HepG2 (cell line): ENCODE results near the gene DDAH2. TPM values are rescaled to one million over a fixed set of nuclear protein-coding genes. Genes with fewer than 3 reads are reported as not detected.
A peak's percentile ranks its signal among the peaks of the same experiment; 100 is the strongest.

Source experiments
- AHDC1 ChIP-seq: sonication (generic); formaldehyde crosslinking; IDR thresholded peaks from 2 replicates; pipeline ENCODE4 v1.5.1; 2020; ENCODE audit warnings: mild to moderate bottlenecking, missing genetic modification reagents, borderline replicate concordance
- AKNA ChIP-seq: sonication (generic); formaldehyde crosslinking; IDR thresholded peaks from 2 replicates; pipeline ENCODE4 v1.4.0; 2020; ENCODE audit warnings: missing genetic modification reagents, borderline replicate concordance
- GATAD1 ChIP-seq: IDR thresholded peaks from 2 replicates; pipeline ENCODE4 v1.6.1; 2016; ENCODE audit warnings: missing genetic modification reagents, missing compliant biosample characterization
- HIC2 ChIP-seq: sonication (generic); formaldehyde crosslinking; IDR thresholded peaks from 2 replicates; pipeline ENCODE4 v1.9.0; 2022; ENCODE audit warnings: low read depth, missing genetic modification reagents
- HNRNPK ChIP-seq: fragments of 200-400 bp; formaldehyde crosslinking; IDR thresholded peaks from 2 replicates; pipeline ENCODE4 v1.6.1; 2018; ENCODE audit warnings: low read length, low read depth, moderate library complexity, mild to moderate bottlenecking; ENCODE audit not compliant: poor library complexity, severe bottlenecking
- HOXA5 ChIP-seq: sonication (generic); formaldehyde crosslinking; IDR thresholded peaks from 2 replicates; pipeline ENCODE4 v1.4.0; 2020; ENCODE audit warnings: missing genetic modification reagents
- JUND ChIP-seq: sonication (generic); formaldehyde crosslinking; IDR thresholded peaks from 2 replicates; pipeline ENCODE4 v1.8.0; 2022; ENCODE audit warnings: mild to moderate bottlenecking, missing genetic modification reagents
- KLF15 ChIP-seq: sonication (generic); formaldehyde crosslinking; IDR thresholded peaks from 2 replicates; pipeline ENCODE4 v1.8.1; 2023; ENCODE audit warnings: borderline replicate concordance, mild to moderate bottlenecking, inconsistent platforms, missing genetic modification reagents, mixed read lengths
- MED13 ChIP-seq: sonication (generic); formaldehyde crosslinking; IDR thresholded peaks from 2 replicates; pipeline ENCODE4 v1.5.0; 2020; ENCODE audit warnings: missing genetic modification reagents
- TCF12 ChIP-seq, 2 experiments: fragments of 450-650 bp in 1 of 2; sonication (generic) in 1 of 2; formaldehyde crosslinking in 1 of 2; IDR thresholded peaks; 2 replicates each; pipeline versions ENCODE4 v1.6.1 to v1.8.0; 2017 to 2022; ENCODE audit warnings: antibody characterized with exemption in 1 of 2, mild to moderate bottlenecking in 1 of 2, missing genetic modification reagents in 1 of 2, moderate library complexity in 1 of 2
- YY1 ChIP-seq: IDR thresholded peaks from 2 replicates; pipeline ENCODE4 v1.6.1; 2011; ENCODE audit warnings: low read length, low read depth, moderate library complexity, mild to moderate bottlenecking; ENCODE audit not compliant: insufficient read depth, insufficient replicate concordance
- ZNF264 ChIP-seq: sonication (generic); formaldehyde crosslinking; IDR thresholded peaks from 2 replicates; pipeline ENCODE4 v1.4.0; 2020; ENCODE audit warnings: missing genetic modification reagents
- ZNF430 ChIP-seq: sonication (generic); formaldehyde crosslinking; IDR thresholded peaks from 2 replicates; pipeline ENCODE4 v1.9.0; 2021; ENCODE audit warnings: mild to moderate bottlenecking, missing genetic modification reagents
- ZNF670 ChIP-seq: sonication (generic); formaldehyde crosslinking; IDR thresholded peaks from 2 replicates; pipeline ENCODE4 v1.8.0; 2022; ENCODE audit warnings: mild to moderate bottlenecking, missing genetic modification reagents, borderline replicate concordance
- ZNF709 ChIP-seq: sonication (generic); formaldehyde crosslinking; IDR thresholded peaks from 2 replicates; pipeline ENCODE4 v1.5.0; 2020; ENCODE audit warnings: mild to moderate bottlenecking, missing genetic modification reagents
- ZNF850 ChIP-seq: sonication (generic); formaldehyde crosslinking; conservative IDR thresholded peaks from 2 replicates; pipeline ENCODE4 v1.9.0; 2021; ENCODE audit warnings: mild to moderate bottlenecking, missing genetic modification reagents
- ZSCAN21 ChIP-seq: sonication (generic); formaldehyde crosslinking; IDR thresholded peaks from 2 replicates; pipeline ENCODE4 v1.8.0; 2022; ENCODE audit warnings: mild to moderate bottlenecking, missing genetic modification reagents, moderate library complexity, borderline replicate concordance
- polyA plus RNA-seq, 8 experiments: library from polyadenylated mRNA; depleted of rRNA in 3 of 8; stranded (reverse) in 7 of 8; unstranded in 1 of 8; fragments of >200 nt; fragmentation: Illumina TruSeq in 4 of 8; extraction: Trizol in 4 of 8; gene quantifications; 2 replicates each; pipeline versions ENCODE4 v1.2.1 to v1.2.3, GENCODE V29; 2011 to 2016; ENCODE audit warnings: low read depth in 4 of 8, missing spikeins in 1 of 8, mixed read lengths in 1 of 8; ENCODE audit not compliant: insufficient read depth in 1 of 8
- total RNA-seq, 5 experiments: library from RNA; depleted of rRNA; stranded (reverse); fragments of >200 nt; fragmentation: Illumina TruSeq; extraction: Trizol; gene quantifications; 2 replicates each; pipeline ENCODE4 v1.2.3, GENCODE V29; 2016; ENCODE audit warnings: low read depth in 1 of 5

Gene DDAH2
- total and polyA plus RNA-seq, 2 of the 13 experiments (the other 11 are each of a cell fraction or from before 2014, with no cell fraction given): 16.4 to 21.1 TPM

- TF ChIP-seq AKNA (CRISPR knock-in tag) (no peak), ZNF430 (no peak), ZSCAN21 (CRISPR knock-in tag) (no peak), HIC2 (no peak), ZNF264 (no peak), JUND (CRISPR knock-in tag) (no peak), ZNF709 (CRISPR knock-in tag) (no peak), GATAD1 (CRISPR knock-in tag) (peak; percentile 58), HOXA5 (CRISPR knock-in tag) (0 out of 2 replicates have a peak, but pooled peaks have one; percentile 56), ZNF670 (CRISPR knock-in tag) (no peak), AHDC1 (CRISPR knock-in tag) (no peak), KLF15 (CRISPR knock-in tag) (no peak), ZNF850 (CRISPR knock-in tag) (no peak), TCF12 (IDR thresholded peaks at IDR 0.05) (no peak), TCF12 (CRISPR knock-in tag; IDR thresholded peaks at IDR 0.05) (no peak), HNRNPK (no peak), YY1 (peak; percentile 66), MED13 (CRISPR knock-in tag) (no peak)
These were observed 40.7 kb upstream of the DDAH2 start (continued) for GRCh38 chr6:31769684-31770371.
